ENCODE data around the gene XRCC1.
A peak's percentile ranks its signal among the peaks of the same experiment; 100 is the strongest.

XRCC1 gene

DNA sequence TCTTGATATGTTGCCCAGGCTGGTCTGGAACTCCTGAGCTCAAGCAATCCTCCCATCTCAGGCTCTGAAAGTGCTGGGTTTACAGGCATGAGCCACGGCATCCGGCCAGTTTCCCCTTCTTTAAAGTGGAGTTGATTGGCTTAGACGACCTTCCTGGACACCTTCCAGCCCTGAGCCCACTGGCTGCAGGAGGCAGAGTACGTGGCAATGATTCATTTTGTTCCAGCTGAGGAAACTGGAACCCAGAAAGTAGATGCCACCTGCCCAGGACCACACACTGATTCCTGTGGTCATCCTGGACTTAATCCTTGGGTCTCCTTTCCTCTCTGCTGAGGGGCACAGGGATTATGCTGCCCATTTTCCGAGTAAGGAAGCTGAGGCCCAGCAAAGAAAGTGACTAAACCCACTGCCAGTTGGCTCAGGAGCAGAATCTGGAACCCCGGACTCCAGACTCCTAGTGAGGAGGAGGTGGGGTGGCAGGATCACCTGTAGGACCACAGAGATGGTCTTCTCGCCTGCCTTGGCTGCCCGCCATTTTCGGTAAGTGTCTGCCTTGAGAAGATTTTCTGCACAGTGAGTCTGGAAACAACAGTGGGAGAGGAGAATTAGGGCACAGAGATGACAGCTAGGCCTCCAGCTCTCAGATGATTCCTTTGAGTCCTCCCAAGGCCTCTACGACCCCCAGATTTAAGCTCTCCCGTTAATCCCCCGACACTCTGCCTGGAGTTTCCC is 737 bp downstream of the XRCC1 start:
- H3K27ac ChIP-seq (ENCODE audit: extremely low read depth, low read depth, low read length) = peak overlapping the region; percentile 80
- H3K9me3 ChIP-seq (ENCODE audit: control insufficient read depth, insufficient read depth, low read depth, low read length) = no peaks in the 10 kb centered on the region
- no peak for TF ChIP-seq ZNF223 (tag by site-specific recombination; IDR thresholded peaks at IDR 0.05)
- TF ChIP-seq ZNF664 (tag by site-specific recombination; IDR thresholded peaks at IDR 0.05) = 0 out of 2 replicates have a peak, but pooled peaks have one; percentile 18
- TF ChIP-seq ZIC2 (tag by site-specific recombination; IDR thresholded peaks at IDR 0.05) = 0 out of 2 replicates have a peak, but pooled peaks have one; percentile 11
- TF ChIP-seq GLIS1 (tag by site-specific recombination; IDR thresholded peaks at IDR 0.05) = peak; percentile 34; the same call in 1 of the 2 replicates
- no peak for TF ChIP-seq ZNF175 (tag by site-specific recombination; IDR thresholded peaks at IDR 0.05)
- TF ChIP-seq ZNF121 (tag by site-specific recombination; IDR thresholded peaks at IDR 0.05) = peak; percentile 83
- TF ChIP-seq ZFP69B (tag by site-specific recombination; IDR thresholded peaks at IDR 0.05) = no peak
- TF ChIP-seq KLF10 (tag by site-specific recombination; IDR thresholded peaks at IDR 0.05) = no peak
- TF ChIP-seq ZNF112 (tag by site-specific recombination; IDR thresholded peaks at IDR 0.05) = no peak
- TF ChIP-seq ZNF830 (tag by site-specific recombination; IDR thresholded peaks at IDR 0.05; ENCODE audit: low read depth) = no peak
- TF ChIP-seq ZNF529 (tag by site-specific recombination; IDR thresholded peaks at IDR 0.05; ENCODE audit: insufficient replicate concordance) = no peak
- TF ChIP-seq ZNF140 (tag by site-specific recombination; IDR thresholded peaks at IDR 0.05) = no peak
- no peak for TF ChIP-seq ZFP37 (tag by site-specific recombination; IDR thresholded peaks at IDR 0.05)
- no peak for TF ChIP-seq ZNF548 (tag by site-specific recombination; IDR thresholded peaks at IDR 0.05)
- TF ChIP-seq MZF1 (tag by site-specific recombination; IDR thresholded peaks at IDR 0.05; ENCODE audit: borderline replicate concordance) = 0 out of 2 replicates have a peak, but pooled peaks have one; percentile 23
- TF ChIP-seq ZNF624 (tag by site-specific recombination; IDR thresholded peaks at IDR 0.05) = no peak
- peak; percentile 88 for TF ChIP-seq SCRT2 (tag by site-specific recombination; IDR thresholded peaks at IDR 0.05)
- TF ChIP-seq ZFP41 (tag by site-specific recombination; IDR thresholded peaks at IDR 0.05; ENCODE audit: borderline replicate concordance) = no peak
- TF ChIP-seq, protein P1, sequence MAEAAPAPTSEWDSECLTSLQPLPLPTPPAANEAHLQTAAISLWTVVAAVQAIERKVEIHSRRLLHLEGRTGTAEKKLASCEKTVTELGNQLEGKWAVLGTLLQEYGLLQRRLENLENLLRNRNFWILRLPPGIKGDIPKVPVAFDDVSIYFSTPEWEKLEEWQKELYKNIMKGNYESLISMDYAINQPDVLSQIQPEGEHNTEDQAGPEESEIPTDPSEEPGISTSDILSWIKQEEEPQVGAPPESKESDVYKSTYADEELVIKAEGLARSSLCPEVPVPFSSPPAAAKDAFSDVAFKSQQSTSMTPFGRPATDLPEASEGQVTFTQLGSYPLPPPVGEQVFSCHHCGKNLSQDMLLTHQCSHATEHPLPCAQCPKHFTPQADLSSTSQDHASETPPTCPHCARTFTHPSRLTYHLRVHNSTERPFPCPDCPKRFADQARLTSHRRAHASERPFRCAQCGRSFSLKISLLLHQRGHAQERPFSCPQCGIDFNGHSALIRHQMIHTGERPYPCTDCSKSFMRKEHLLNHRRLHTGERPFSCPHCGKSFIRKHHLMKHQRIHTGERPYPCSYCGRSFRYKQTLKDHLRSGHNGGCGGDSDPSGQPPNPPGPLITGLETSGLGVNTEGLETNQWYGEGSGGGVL (tag by site-specific recombination; IDR thresholded peaks at IDR 0.05) = 0 out of 2 replicates have a peak, but pooled peaks have one; percentile 16
- no peak for TF ChIP-seq YY2 (tag by site-specific recombination; IDR thresholded peaks at IDR 0.05)
- peak; percentile 50; the same call in 1 of the 2 replicates for TF ChIP-seq ZBTB17 (tag by site-specific recombination; IDR thresholded peaks at IDR 0.05)
- 0 out of 2 replicates have a peak, but pooled peaks have one; percentile 23 for TF ChIP-seq ZBTB20 (tag by site-specific recombination; IDR thresholded peaks at IDR 0.05)
- no peak for TF ChIP-seq SETDB1 (IDR thresholded peaks at IDR 0.05; ENCODE audit: insufficient read length, low read length)
- no peak for TF ChIP-seq ZNF146 (tag by site-specific recombination; IDR thresholded peaks at IDR 0.05)
- POLR2A ChIA-PET = interaction anchor here (0.7 to 2.9 kb wide), 9 partner anchors 11 to 180 kb away, joined by 3 to 23 read pairs (median 4); partner anchors contain the start of genes IRGQ, SMG9 and ZNF576
- H3K4me1 ChIP-seq (ENCODE audit: control insufficient read depth, insufficient read depth, low read length) = peaks cover 39% of the 10 kb centered on the region
- H3K36me3 ChIP-seq (ENCODE audit: control insufficient read depth in 2 of 2, insufficient read depth in 1 of 2, low read length in 2 of 2) = peaks cover 25 to 37% of the 10 kb centered on the region in 2 experiments
- H3K4me3 ChIP-seq (ENCODE audit: low read depth, low read length) = peak overlapping the region; percentile 73
- CTCF ChIA-PET = interaction anchor here (0.6 to 12.5 kb wide), 11 partner anchors 19 to 242 kb away, joined by 3 to 167 read pairs (median 3); partner anchors contain the start of gene IRGQ

DNA sequence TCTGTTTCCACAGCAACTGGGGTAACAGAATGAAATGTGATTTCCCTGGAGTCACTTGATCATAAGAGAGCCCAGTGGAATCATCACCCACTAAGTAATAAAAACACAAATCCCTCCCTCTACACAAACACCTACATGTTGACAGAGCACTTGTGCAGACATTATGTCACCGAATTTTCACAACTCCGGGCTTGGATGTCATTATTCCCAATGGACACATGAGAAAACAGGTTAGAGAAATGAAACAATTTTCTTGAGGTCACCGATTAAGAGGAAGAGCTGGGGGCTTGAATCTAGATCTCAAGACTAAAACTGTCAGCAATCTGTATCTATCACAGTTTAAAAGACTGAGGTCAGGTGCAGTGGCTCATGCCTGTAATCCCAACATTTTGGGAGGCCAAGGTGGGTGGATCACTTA is 3.1 kb downstream of the XRCC1 start:
- peaks cover 25 to 58% of the 10 kb centered on the region in 2 experiments for H3K36me3 ChIP-seq (ENCODE audit: control insufficient read depth in 2 of 2, insufficient read depth in 1 of 2, low read length in 2 of 2)
- H3K4me3 ChIP-seq (ENCODE audit: low read depth, low read length) = no peak overlapping the region
- CTCF ChIA-PET = interaction anchor here (0.6 to 12.5 kb wide), 5 partner anchors 11 to 50 kb away, joined by 3 to 167 read pairs (median 4); partner anchors contain the start of gene IRGQ
- H3K4me1 ChIP-seq (ENCODE audit: control insufficient read depth, insufficient read depth, low read length) = peaks cover 39% of the 10 kb centered on the region
- H3K27ac ChIP-seq (ENCODE audit: extremely low read depth, low read depth, low read length) = peak overlapping the region; percentile 61
- no peaks in the 10 kb centered on the region for H3K9me3 ChIP-seq (ENCODE audit: control insufficient read depth, insufficient read depth, low read depth, low read length)
- POLR2A ChIA-PET = interaction anchor here (0.5 to 2.4 kb wide), 3 partner anchors 13 to 23 kb away, joined by 3 to 17 read pairs (median 10); partner anchors contain the start of genes IRGQ and ZNF576
- TF ChIP-seq BCL11A (tag by site-specific recombination; IDR thresholded peaks at IDR 0.05; ENCODE audit: low read depth) = peak; percentile 99
- no peak for TF ChIP-seq ZNF670 (tag by site-specific recombination; IDR thresholded peaks at IDR 0.05; ENCODE audit: low read depth)
- peak; percentile 94 for TF ChIP-seq ZNF24 (tag by site-specific recombination; IDR thresholded peaks at IDR 0.05)
- TF ChIP-seq ZBTB21 (tag by site-specific recombination; IDR thresholded peaks at IDR 0.05) = peak; percentile 87
- TF ChIP-seq HIC1 (tag by site-specific recombination; IDR thresholded peaks at IDR 0.05) = peak; percentile 92; the same call in 1 of the 2 replicates
- TF ChIP-seq ZNF521 (tag by site-specific recombination; IDR thresholded peaks at IDR 0.05) = no peak
- TF ChIP-seq ZBTB17 (tag by site-specific recombination; IDR thresholded peaks at IDR 0.05) = peak; percentile 89
- 0 out of 2 replicates have a peak, but pooled peaks have one; percentile 12 for TF ChIP-seq KLF7 (tag by site-specific recombination; IDR thresholded peaks at IDR 0.05; ENCODE audit: borderline replicate concordance)
- TF ChIP-seq ZXDB (tag by site-specific recombination; IDR thresholded peaks at IDR 0.05) = peak; percentile 50; the same call in 1 of the 2 replicates
- TF ChIP-seq ZNF558 (tag by site-specific recombination; IDR thresholded peaks at IDR 0.05) = peak; percentile 67; the same call in 1 of the 2 replicates

Data from HEK293 (cell line).